GM12878 (cell line): ENCODE measurements around the gene VSX1. TPM values are rescaled to one million over a fixed set of nuclear protein-coding genes. Genes with fewer than 3 reads are reported as not detected.

Experiments
- ATAC-seq: fragments of 200-7000 bp; cut with Tn5 transposase; 3 replicates; pipeline ENCODE4 v1.9.1; 2020; ENCODE audit warnings: mild to moderate bottlenecking, moderate library complexity
- BruUV-seq: library from RNA; stranded (reverse); fragments of 400-500 nt; replicated peaks from 2 replicates; lab custom pipeline; 2021; lab: Mats Ljungman, UMichigan
- CTCF ChIA-PET: fragments of 300-600 bp; sonication (Branson Sonifier 250); formaldehyde crosslinking; extraction: SDS; loops from one replicate; lab custom pipeline; 2021; ENCODE audit warnings: inconsistent platforms; lab: Yijun Ruan, JAX
- POLR2A ChIA-PET: fragments of 350-600 bp; formaldehyde crosslinking; extraction: SDS; loops from one replicate; lab custom pipeline; 2021; ENCODE audit warnings: inconsistent platforms; lab: Charles Lee
- RAD21 ChIA-PET: fragments of 300-600 bp; sonication (Branson Sonifier 250); formaldehyde crosslinking; loops from one replicate; lab custom pipeline; 2023; ENCODE audit warnings: antibody characterized with exemption; ENCODE audit not compliant: unreplicated experiment; lab: Charles Lee
- SMC1A ChIA-PET: fragments of 300-600 bp; sonication (Branson Sonifier 250); formaldehyde crosslinking; loops from one replicate; lab custom pipeline; 2023; ENCODE audit not compliant: unreplicated experiment, uncharacterized antibody; lab: Charles Lee
- DNase-seq: peaks from one replicate; pipeline ENCODE4 v3.0.0-alpha.2; 2011; ENCODE audit warnings: low read depth, low spot score
- FAIRE-seq: peaks from 3 replicates; lab custom pipeline; 2011; peaks lifted over from hg19 to GRCh38; lab: Jason Lieb, UNC
- H2AFZ ChIP-seq: 2 replicates; pipeline ENCODE4 v1.6.0; 2011; ENCODE audit warnings: low read depth, low read length, control low read depth; ENCODE audit not compliant: control insufficient read depth
- H3K27ac ChIP-seq: 2 replicates; pipeline ENCODE4 v1.5.1; 2011; ENCODE audit warnings: control low read depth; ENCODE audit not compliant: control insufficient read depth, insufficient read depth
- H3K27me3 ChIP-seq, 2 experiments: replicated peaks in 1 of 2; 2 replicates each; pipeline versions ENCODE4 v1.6.0 to v1.6.1; 2011; ENCODE audit warnings: low read length in 1 of 2; ENCODE audit not compliant: control insufficient read depth in 2 of 2, insufficient read depth in 2 of 2
- H3K36me3 ChIP-seq, 2 experiments: 2 replicates each; pipeline ENCODE4 v1.5.1; 2011; ENCODE audit warnings: low read length in 1 of 2; ENCODE audit not compliant: control insufficient read depth in 2 of 2, insufficient read depth in 2 of 2
- H3K4me1 ChIP-seq: 2 replicates; pipeline ENCODE4 v1.6.1; 2011; ENCODE audit warnings: mild to moderate bottlenecking, low read length, moderate library complexity, mixed read lengths; ENCODE audit not compliant: control insufficient read depth, insufficient read depth
- H3K4me2 ChIP-seq: 2 replicates; pipeline ENCODE4 v1.6.0; 2011; ENCODE audit warnings: control low read depth; ENCODE audit not compliant: control insufficient read depth, insufficient read depth
- H3K4me3 ChIP-seq: fragments of 200-600 bp; sonication (generic); 2 replicates; pipeline ENCODE4 v1.5.1; 2016
- H3K79me2 ChIP-seq: 2 replicates; pipeline ENCODE4 v1.6.0; 2011; ENCODE audit warnings: low read length; ENCODE audit not compliant: control insufficient read depth, insufficient read depth
- H3K9ac ChIP-seq: 2 replicates; pipeline ENCODE4 v1.8.0; 2011; ENCODE audit warnings: low read length, control low read depth, mixed read lengths; ENCODE audit not compliant: control insufficient read depth, insufficient read depth
- H3K9me3 ChIP-seq: replicated peaks from 3 replicates; pipeline ENCODE4 v1.5.1; 2011; ENCODE audit warnings: mild to moderate bottlenecking, low read length; ENCODE audit not compliant: control insufficient read depth, insufficient read depth
- H4K20me1 ChIP-seq: 2 replicates; pipeline ENCODE4 v1.6.0; 2011; ENCODE audit not compliant: control insufficient read depth, insufficient read depth
- BMI1 ChIP-seq: fragments of 450-650 bp; IDR thresholded peaks from 2 replicates; pipeline ENCODE4 v1.6.1; 2016; ENCODE audit warnings: mild to moderate bottlenecking, moderate library complexity, borderline replicate concordance
- CHD4 ChIP-seq: fragments of 200-600 bp; sonication (generic); IDR thresholded peaks from 2 replicates; pipeline ENCODE4 v1.6.1; 2016; ENCODE audit warnings: mild to moderate bottlenecking
- CREB1 ChIP-seq: IDR thresholded peaks from 2 replicates; pipeline ENCODE4 v1.6.1; 2012; ENCODE audit warnings: low read depth, mild to moderate bottlenecking, inconsistent platforms
- HDAC6 ChIP-seq: fragments of 200-600 bp; sonication (generic); IDR thresholded peaks from one replicate; pipeline ENCODE4 v1.8.0; 2017; ENCODE audit warnings: antibody characterized with exemption; ENCODE audit not compliant: unreplicated experiment
- MYB ChIP-seq: fragments of 150-350 bp; IDR thresholded peaks from 2 replicates; pipeline ENCODE4 v1.6.1; 2014; ENCODE audit warnings: mild to moderate bottlenecking, low read depth, low read length, borderline replicate concordance
- NFIC ChIP-seq: IDR thresholded peaks from 2 replicates; pipeline ENCODE4 v1.6.1; 2012; ENCODE audit warnings: low read depth, mild to moderate bottlenecking, inconsistent platforms, low read length, moderate library complexity
- YY1 ChIP-seq: IDR thresholded peaks from 2 replicates; pipeline ENCODE4 v1.6.1; 2011; ENCODE audit warnings: low read depth, mild to moderate bottlenecking, low read length
- WGBS: methylation state at CpG from one replicate; pipeline ENCODE4 v1.1.6; 2016; ENCODE audit warnings: low lambda C conversion rate; ENCODE audit not compliant: insufficient replicate concordance, insufficient coverage; ENCODE audit errors: missing lambda C conversion rate; 5-methylcytosine and 5-hydroxymethylcytosine counted together
- in situ Hi-C: fragments of 300-500 bp; cut with MboI; formaldehyde crosslinking; loops from 9 replicates; pipeline ENCODE4 v1.14.3; 2018; ENCODE audit warnings: mixed read lengths
- intact Hi-C: fragments of 100-400 bp; cut with micrococcal nuclease; formaldehyde crosslinking; loops from one replicate; pipeline ENCODE4 v1.14.2; 2022; ENCODE audit not compliant: unreplicated experiment
- polyA plus RNA-seq, 11 experiments: library from polyadenylated mRNA; depleted of rRNA in 4 of 11; unstranded in 6 of 11; stranded (reverse) in 5 of 11; fragments of >200 nt; fragmentation: Nextera tagmentation in 4 of 11; fragmentation: Illumina TruSeq in 1 of 11; extraction: Ambion mirVana in 4 of 11; extraction: Trizol in 1 of 11; gene quantifications; 1 replicate in 1 of 11; 2 replicates in 10 of 11; pipeline versions ENCODE4 v1.2.1 to v1.2.3, GENCODE V29; 2011 to 2016; ENCODE audit warnings: inconsistent platforms in 2 of 11, missing spikeins in 2 of 11, low read depth in 1 of 11
- total RNA-seq, 4 experiments: library from RNA; depleted of rRNA in 3 of 4; stranded (reverse); fragments of >200 nt in 3 of 4; fragmentation: Illumina TruSeq in 1 of 4; extraction: Trizol in 1 of 4; gene quantifications; 2 replicates each; pipeline versions ENCODE4 v1.2.1 to v1.2.3, GENCODE V29; 2013 to 2021
- TF ChIP-seq, protein P1 (sequence below): fragments of 450-650 bp; IDR thresholded peaks from 2 replicates; pipeline ENCODE4 v1.6.1; 2014; ENCODE audit warnings: mild to moderate bottlenecking
- TF ChIP-seq, protein P2 (sequence below): IDR thresholded peaks from 2 replicates; pipeline ENCODE4 v1.6.1; 2011; ENCODE audit warnings: mild to moderate bottlenecking, low read depth, low read length, moderate library complexity; ENCODE audit not compliant: insufficient replicate concordance

The VSX1 gene
- total and polyA plus RNA-seq, 10 of the 15 experiments (the other 5 are each of a cell fraction or from before 2014, with no cell fraction given): 0.05 TPM; not detected in 9

DNA sequence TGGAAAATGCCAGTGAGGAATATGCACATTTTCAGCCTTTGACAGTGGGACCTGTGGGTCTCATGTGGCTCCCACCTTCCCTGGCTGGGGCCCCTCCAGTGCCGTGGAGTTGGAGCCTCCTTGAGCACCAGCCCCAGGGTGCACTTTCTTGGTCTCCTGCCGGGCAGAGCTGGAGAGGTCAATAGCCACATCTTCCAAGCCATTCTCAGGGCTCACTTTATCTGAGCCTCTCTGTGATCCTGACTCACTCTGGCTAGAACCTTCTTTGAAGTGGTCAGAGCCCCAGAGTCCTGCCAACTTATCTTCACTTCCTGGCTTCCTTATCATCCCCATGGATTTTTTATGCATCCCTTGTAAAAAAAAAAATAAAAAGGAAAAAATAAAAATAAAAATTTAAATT, 5.7 kb downstream of the VSX1 start:
- Histone ChIP-seq H3K4me3 (no peak overlapping the region), H3K9me3 (no peaks in the 10 kb centered on the region), H3K27me3 (peaks cover 3 to 13% of the 10 kb centered on the region in 2 experiments), H3K27ac (no peak overlapping the region), H4K20me1 (no peaks in the 10 kb centered on the region), H3K36me3 (no peaks in the 10 kb centered on the region), H3K9ac (no peak overlapping the region), H3K4me1 (no peaks in the 10 kb centered on the region), H2AFZ (no peak overlapping the region), H3K4me2 (no peak overlapping the region), H3K79me2 (no peaks in the 10 kb centered on the region)
- RAD21 ChIA-PET: no interaction called here
- no peak for TF ChIP-seq CREB1
- no peak for TF ChIP-seq NFIC
- TF ChIP-seq HDAC6: no peak
- no peak for TF ChIP-seq YY1
- TF ChIP-seq, protein P1, sequence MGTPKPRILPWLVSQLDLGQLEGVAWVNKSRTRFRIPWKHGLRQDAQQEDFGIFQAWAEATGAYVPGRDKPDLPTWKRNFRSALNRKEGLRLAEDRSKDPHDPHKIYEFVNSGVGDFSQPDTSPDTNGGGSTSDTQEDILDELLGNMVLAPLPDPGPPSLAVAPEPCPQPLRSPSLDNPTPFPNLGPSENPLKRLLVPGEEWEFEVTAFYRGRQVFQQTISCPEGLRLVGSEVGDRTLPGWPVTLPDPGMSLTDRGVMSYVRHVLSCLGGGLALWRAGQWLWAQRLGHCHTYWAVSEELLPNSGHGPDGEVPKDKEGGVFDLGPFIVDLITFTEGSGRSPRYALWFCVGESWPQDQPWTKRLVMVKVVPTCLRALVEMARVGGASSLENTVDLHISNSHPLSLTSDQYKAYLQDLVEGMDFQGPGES: no peak
- TF ChIP-seq, protein P2, sequence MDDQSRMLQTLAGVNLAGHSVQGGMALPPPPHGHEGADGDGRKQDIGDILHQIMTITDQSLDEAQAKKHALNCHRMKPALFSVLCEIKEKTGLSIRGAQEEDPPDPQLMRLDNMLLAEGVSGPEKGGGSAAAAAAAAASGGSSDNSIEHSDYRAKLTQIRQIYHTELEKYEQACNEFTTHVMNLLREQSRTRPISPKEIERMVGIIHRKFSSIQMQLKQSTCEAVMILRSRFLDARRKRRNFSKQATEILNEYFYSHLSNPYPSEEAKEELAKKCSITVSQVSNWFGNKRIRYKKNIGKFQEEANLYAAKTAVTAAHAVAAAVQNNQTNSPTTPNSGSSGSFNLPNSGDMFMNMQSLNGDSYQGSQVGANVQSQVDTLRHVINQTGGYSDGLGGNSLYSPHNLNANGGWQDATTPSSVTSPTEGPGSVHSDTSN: no peak
- TF ChIP-seq CHD4: no peak
- TF ChIP-seq MYB: no peak
- TF ChIP-seq BMI1: no peak
- intact Hi-C loops: no loop called here
- DNase-seq (no peak), ATAC-seq (no peak), FAIRE-seq (no peak)
- POLR2A ChIA-PET: no interaction called here
- CTCF ChIA-PET: interaction anchor here (1.2 to 2.8 kb wide), 3 partner anchors 15 to 82 kb away, joined by 3 to 8 read pairs (median 3); no protein-coding TSS in a partner anchor
- no TSS peak for BruUV-seq
- 41% methylated on average over 2 of the region's 2 CpGs for WGBS
- in situ Hi-C loops: no loop called here
- SMC1A ChIA-PET: no interaction called here
